Loucy (cell line): ENCODE measurements around the gene COL25A1.

Experiments
- EZH2phosphoT487 ChIP-seq: fragments of 200-600 bp; IDR thresholded peaks from 2 replicates; pipeline ENCODE4 v1.6.1; 2018; ENCODE audit warnings: antibody characterized with exemption, mild to moderate bottlenecking, moderate library complexity, borderline replicate concordance
- TF ChIP-seq, protein P1 (sequence below): fragments of 200-600 bp; sonication (generic); conservative IDR thresholded peaks from 2 replicates; pipeline ENCODE4 v1.5.1; 2014; ENCODE audit warnings: mild to moderate bottlenecking, antibody characterized with exemption, low read length

DNA sequence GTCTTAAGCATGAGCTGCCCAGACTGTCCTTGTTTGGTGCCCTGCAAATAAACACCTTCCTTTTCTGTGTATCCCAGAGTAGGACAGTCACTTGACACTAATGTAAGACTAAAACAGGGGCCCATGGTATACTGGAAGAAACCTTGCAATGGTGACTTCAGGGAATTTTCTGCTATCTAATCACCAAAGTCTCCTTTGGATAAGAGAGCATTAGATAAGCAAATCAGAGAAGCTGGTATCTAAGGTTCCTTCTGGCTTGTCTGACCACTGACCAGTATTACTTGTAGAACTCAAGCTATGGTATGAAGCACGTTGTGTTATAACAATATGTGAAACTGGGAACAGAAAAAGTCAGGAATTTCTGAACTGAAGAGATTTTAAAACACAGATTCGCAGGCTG lies 173.9 kb downstream of the COL25A1 start:
- TF ChIP-seq, protein P1, sequence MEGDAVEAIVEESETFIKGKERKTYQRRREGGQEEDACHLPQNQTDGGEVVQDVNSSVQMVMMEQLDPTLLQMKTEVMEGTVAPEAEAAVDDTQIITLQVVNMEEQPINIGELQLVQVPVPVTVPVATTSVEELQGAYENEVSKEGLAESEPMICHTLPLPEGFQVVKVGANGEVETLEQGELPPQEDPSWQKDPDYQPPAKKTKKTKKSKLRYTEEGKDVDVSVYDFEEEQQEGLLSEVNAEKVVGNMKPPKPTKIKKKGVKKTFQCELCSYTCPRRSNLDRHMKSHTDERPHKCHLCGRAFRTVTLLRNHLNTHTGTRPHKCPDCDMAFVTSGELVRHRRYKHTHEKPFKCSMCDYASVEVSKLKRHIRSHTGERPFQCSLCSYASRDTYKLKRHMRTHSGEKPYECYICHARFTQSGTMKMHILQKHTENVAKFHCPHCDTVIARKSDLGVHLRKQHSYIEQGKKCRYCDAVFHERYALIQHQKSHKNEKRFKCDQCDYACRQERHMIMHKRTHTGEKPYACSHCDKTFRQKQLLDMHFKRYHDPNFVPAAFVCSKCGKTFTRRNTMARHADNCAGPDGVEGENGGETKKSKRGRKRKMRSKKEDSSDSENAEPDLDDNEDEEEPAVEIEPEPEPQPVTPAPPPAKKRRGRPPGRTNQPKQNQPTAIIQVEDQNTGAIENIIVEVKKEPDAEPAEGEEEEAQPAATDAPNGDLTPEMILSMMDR: no peak
- no peak for TF ChIP-seq EZH2phosphoT487
